ENCODE results near the gene USH2A. TPM values are rescaled to one million over a fixed set of nuclear protein-coding genes. Genes with fewer than 3 reads are reported as not detected.

USH2A gene
- total RNA-seq, 2 donors from 2014 or later, result 0.62 to 3.1 TPM

DNA sequence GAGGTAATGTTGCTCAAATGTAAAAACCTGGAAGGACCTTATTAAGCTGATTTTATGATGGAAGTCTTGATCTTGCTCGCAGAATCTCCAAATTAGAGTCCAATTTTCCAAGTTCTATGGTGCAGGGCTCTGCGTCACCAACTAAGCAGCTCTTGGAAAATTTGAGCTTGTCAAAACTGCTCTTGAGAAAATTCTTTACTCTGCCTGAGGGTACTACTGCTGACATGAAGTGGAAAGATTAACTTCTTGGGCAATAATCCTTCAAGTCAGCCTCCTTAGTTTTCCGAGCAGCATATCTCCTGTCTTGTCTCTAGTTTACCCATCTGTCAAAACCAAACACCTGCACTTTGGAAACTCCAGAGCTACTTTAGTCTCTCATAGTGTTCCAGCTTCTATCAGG, 562.4 kb downstream of the USH2A start:
- peaks cover 3% of the 10 kb centered on the region for H3K4me1 Mint-ChIP-seq
- no peaks in the 10 kb centered on the region for H3K27me3 Mint-ChIP-seq (ENCODE audit: insufficient read depth)

GRCh38 chr1:215857317-215857716, 565.9 kb downstream of the USH2A start:
- Histone ChIP-seq H3K27me3 (ENCODE audit: control insufficient read depth, insufficient read depth, low read length, poor library complexity, severe bottlenecking) (no peaks in the 10 kb centered on the region), H3K9ac (ENCODE audit: extremely low read depth, low read length, poor library complexity, severe bottlenecking) (no peak overlapping the region), H3K36me3 (ENCODE audit: control insufficient read depth, insufficient read depth, low read length) (no peaks in the 10 kb centered on the region), H3K27ac (ENCODE audit: low read depth, low read length) (no peak overlapping the region), H3K4me3 (ENCODE audit: low read length) (no peak overlapping the region), H3K9me3 (ENCODE audit: control insufficient read depth, low read length) (peaks cover 15% of the 10 kb centered on the region), H3K4me1 (ENCODE audit: control insufficient read depth, insufficient read depth, low read length) (no peaks in the 10 kb centered on the region)
- H3K9me3 Mint-ChIP-seq, result peaks cover 60% of the 10 kb centered on the region
- H3K4me3 Mint-ChIP-seq, result no peak overlapping the region
- no peaks in the 10 kb centered on the region for H3K27me3 Mint-ChIP-seq (ENCODE audit: insufficient read depth)
- 91 to 100% methylated on average over 1 to 2 of the region's 2 CpGs for WGBS, 2 experiments (ENCODE audit: insufficient coverage in 1 of 2, insufficient read length in 1 of 2)
- DNase-seq, result no peak
- no peak for TF ChIP-seq CTCF (conservative IDR thresholded peaks at IDR 0.05)
- peaks cover 32% of the 10 kb centered on the region for H3K36me3 Mint-ChIP-seq (ENCODE audit: low read depth)
- H3K4me1 Mint-ChIP-seq, result peaks cover 3% of the 10 kb centered on the region
- H3K27ac Mint-ChIP-seq, result no peak overlapping the region

More for the DNA sequence above, 562.4 kb downstream of the USH2A start:
- Histone ChIP-seq H3K4me1 (ENCODE audit: control insufficient read depth, insufficient read depth, low read length) (no peaks in the 10 kb centered on the region), H3K27me3 (ENCODE audit: control insufficient read depth, insufficient read depth, low read length, poor library complexity, severe bottlenecking) (no peaks in the 10 kb centered on the region), H3K36me3 (ENCODE audit: control insufficient read depth, insufficient read depth, low read length) (no peaks in the 10 kb centered on the region), H3K9me3 (ENCODE audit: control insufficient read depth, low read length) (peaks cover 4% of the 10 kb centered on the region), H3K27ac (ENCODE audit: low read depth, low read length) (no peak overlapping the region), H3K4me3 (ENCODE audit: low read length) (no peak overlapping the region), H3K9ac (ENCODE audit: extremely low read depth, low read length, poor library complexity, severe bottlenecking) (no peak overlapping the region)
- no peak for TF ChIP-seq CTCF (conservative IDR thresholded peaks at IDR 0.05)
- no peak for DNase-seq
- peaks cover 18% of the 10 kb centered on the region for H3K36me3 Mint-ChIP-seq (ENCODE audit: low read depth)
- 93% methylated on average over 2 to 3 of the region's 3 CpGs for WGBS, 2 experiments (ENCODE audit: insufficient coverage in 1 of 2, insufficient read length in 1 of 2)
- H3K9me3 Mint-ChIP-seq, result peaks cover 27% of the 10 kb centered on the region
- no peak overlapping the region for H3K4me3 Mint-ChIP-seq
- no peak overlapping the region for H3K27ac Mint-ChIP-seq

GRCh38 chr1:215845234-215845891, 577.9 kb downstream of the USH2A start:
- Histone ChIP-seq H3K9me3 (ENCODE audit: control insufficient read depth, low read length) (peaks cover 7% of the 10 kb centered on the region), H3K36me3 (ENCODE audit: control insufficient read depth, insufficient read depth, low read length) (no peaks in the 10 kb centered on the region), H3K4me1 (ENCODE audit: control insufficient read depth, insufficient read depth, low read length) (peaks cover 6% of the 10 kb centered on the region), H3K9ac (ENCODE audit: extremely low read depth, low read length, poor library complexity, severe bottlenecking) (no peak overlapping the region), H3K27ac (ENCODE audit: low read depth, low read length) (no peak overlapping the region), H3K4me3 (ENCODE audit: low read length) (no peak overlapping the region), H3K27me3 (ENCODE audit: control insufficient read depth, insufficient read depth, low read length, poor library complexity, severe bottlenecking) (no peaks in the 10 kb centered on the region)
- H3K27ac Mint-ChIP-seq, result no peak overlapping the region
- TF ChIP-seq CTCF (conservative IDR thresholded peaks at IDR 0.05), result no peak
- peaks cover 14% of the 10 kb centered on the region for H3K9me3 Mint-ChIP-seq
- peaks cover 10% of the 10 kb centered on the region for H3K4me1 Mint-ChIP-seq
- DNase-seq, result no peak
- no peaks in the 10 kb centered on the region for H3K27me3 Mint-ChIP-seq (ENCODE audit: insufficient read depth)
- H3K4me3 Mint-ChIP-seq, result no peak overlapping the region
- 90 to 92% methylated on average over 4 to 6 of the region's 6 CpGs for WGBS, 2 experiments (ENCODE audit: insufficient coverage in 1 of 2, insufficient read length in 1 of 2)
- peaks cover 3% of the 10 kb centered on the region for H3K36me3 Mint-ChIP-seq (ENCODE audit: low read depth)

All from endodermal cell (in vitro differentiated cells).